WI38 (cell line): ENCODE results near the gene COL4A2.

Source experiments
- H3K4me3 ChIP-seq: 2 replicates; pipeline ENCODE4 v1.5.1; 2011; ENCODE audit warnings: low read depth, mild to moderate bottlenecking, control low read depth, low read length
- TF ChIP-seq, protein P1 (sequence below): IDR thresholded peaks from 2 replicates; pipeline ENCODE4 v1.5.1; 2012; ENCODE audit warnings: low read depth, mild to moderate bottlenecking, control low read depth, low read length

COL4A2 gene

DNA sequence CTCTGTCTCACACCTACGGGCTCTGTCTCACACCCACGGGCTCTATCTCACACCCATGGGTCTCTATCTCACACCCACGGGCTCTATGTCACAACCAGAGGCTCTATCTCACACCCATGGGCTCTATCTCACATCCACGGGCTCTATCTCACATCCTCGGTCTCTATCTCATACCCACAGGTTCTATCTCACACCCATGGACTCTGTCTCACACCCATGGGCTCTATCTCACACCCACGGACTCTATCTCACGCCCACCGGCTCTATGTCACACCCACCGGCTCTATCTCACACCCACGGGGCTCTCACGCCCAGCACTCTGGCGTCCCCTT, 73.9 kb downstream of the COL4A2 start:
- TF ChIP-seq, protein P1, sequence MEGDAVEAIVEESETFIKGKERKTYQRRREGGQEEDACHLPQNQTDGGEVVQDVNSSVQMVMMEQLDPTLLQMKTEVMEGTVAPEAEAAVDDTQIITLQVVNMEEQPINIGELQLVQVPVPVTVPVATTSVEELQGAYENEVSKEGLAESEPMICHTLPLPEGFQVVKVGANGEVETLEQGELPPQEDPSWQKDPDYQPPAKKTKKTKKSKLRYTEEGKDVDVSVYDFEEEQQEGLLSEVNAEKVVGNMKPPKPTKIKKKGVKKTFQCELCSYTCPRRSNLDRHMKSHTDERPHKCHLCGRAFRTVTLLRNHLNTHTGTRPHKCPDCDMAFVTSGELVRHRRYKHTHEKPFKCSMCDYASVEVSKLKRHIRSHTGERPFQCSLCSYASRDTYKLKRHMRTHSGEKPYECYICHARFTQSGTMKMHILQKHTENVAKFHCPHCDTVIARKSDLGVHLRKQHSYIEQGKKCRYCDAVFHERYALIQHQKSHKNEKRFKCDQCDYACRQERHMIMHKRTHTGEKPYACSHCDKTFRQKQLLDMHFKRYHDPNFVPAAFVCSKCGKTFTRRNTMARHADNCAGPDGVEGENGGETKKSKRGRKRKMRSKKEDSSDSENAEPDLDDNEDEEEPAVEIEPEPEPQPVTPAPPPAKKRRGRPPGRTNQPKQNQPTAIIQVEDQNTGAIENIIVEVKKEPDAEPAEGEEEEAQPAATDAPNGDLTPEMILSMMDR, result no peak
- no peak overlapping the region for H3K4me3 ChIP-seq

DNA sequence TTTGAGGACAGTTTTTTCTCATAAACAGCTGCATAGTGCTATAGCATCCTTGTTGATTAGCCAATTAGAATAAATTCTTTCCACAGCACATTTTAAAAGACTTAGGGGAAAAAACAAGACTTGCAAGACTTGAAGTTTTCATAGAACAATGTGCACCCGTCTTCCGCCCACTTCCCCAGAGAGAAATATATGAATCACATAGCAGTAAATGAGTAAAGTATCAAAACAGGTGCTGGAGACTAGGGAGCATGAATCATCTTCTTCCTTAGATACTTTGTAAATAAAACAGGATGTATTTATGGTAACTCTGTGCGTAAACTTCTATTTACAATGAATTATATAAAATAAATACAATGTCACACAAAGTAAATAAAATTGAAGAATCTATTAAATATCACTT, 75.1 kb downstream of the COL4A2 start:
- H3K4me3 ChIP-seq, result no peak overlapping the region
- TF ChIP-seq, protein P1, result no peak

- TF ChIP-seq, protein P1, result no peak
- H3K4me3 ChIP-seq, result no peak overlapping the region
Measured at GRCh38 chr13:110382830-110383229, 75.7 kb downstream of the COL4A2 start.

DNA sequence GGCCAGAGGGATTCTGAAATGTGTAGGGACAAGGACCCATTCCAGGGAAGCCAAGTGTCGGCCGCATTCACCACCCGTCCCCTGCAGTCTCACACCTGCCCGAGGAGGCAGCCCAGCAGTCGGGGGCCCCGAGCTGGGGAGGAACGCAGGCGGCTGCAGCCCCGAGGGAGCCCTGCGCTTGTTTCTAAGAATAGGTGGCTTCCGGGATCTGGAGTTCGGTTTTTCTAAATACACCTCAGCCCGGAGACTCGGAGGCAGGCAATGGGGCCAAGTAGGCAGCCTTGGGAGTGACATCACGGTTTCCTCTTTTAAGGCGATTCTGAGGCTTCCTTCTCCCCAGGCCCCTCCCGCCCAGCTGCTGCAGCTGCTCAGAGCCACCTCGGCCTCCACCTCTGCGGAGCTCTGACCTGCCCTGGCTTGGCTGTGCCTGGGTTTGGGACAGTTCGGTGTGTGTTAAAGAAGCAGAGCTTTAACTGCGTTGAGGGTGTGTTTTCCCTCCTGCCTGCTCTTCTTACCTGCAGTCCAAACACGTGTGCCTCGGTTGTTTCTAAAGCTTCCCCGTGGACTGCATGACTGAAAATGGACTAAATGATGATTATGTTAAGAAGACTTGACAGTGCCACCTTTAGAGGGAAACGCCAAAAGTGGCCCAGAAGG, 80.5 kb downstream of the COL4A2 start:
- no peak overlapping the region for H3K4me3 ChIP-seq

GRCh38 chr13:110388108-110388943, 81.2 kb downstream of the COL4A2 start:
- TF ChIP-seq, protein P1, result no peak
- H3K4me3 ChIP-seq, result no peak overlapping the region

More for the DNA sequence above, 80.5 kb downstream of the COL4A2 start:
- TF ChIP-seq, protein P1, result no peak

- TF ChIP-seq, protein P1, result no peak
- no peak overlapping the region for H3K4me3 ChIP-seq
Measured at GRCh38 chr13:110390567-110390966, 83.5 kb downstream of the COL4A2 start.

GRCh38 chr13:110391273-110391672, 84.2 kb downstream of the COL4A2 start:
- H3K4me3 ChIP-seq, result no peak overlapping the region
- TF ChIP-seq, protein P1, result no peak
